Hematopoietic multipotent progenitor cell treated with erythropoietin and hydrocortisone succinate and interleukin-3 and kit ligand, for 15 days (in vitro differentiated cells): ENCODE results near the gene SUZ12.
A peak's percentile ranks its signal among the peaks of the same experiment; 100 is the strongest.
"Not testable (repeated sequence)": the region's sequence is repeated elsewhere in the genome, so short reads cannot be mapped to it uniquely, and the experiment has no call there.

ENCODE experiments used
- DNase-seq: peaks from one replicate; pipeline ENCODE4 v3.0.0-alpha.2; 2015; ENCODE audit warnings: low spot score

Gene SUZ12

DNA sequence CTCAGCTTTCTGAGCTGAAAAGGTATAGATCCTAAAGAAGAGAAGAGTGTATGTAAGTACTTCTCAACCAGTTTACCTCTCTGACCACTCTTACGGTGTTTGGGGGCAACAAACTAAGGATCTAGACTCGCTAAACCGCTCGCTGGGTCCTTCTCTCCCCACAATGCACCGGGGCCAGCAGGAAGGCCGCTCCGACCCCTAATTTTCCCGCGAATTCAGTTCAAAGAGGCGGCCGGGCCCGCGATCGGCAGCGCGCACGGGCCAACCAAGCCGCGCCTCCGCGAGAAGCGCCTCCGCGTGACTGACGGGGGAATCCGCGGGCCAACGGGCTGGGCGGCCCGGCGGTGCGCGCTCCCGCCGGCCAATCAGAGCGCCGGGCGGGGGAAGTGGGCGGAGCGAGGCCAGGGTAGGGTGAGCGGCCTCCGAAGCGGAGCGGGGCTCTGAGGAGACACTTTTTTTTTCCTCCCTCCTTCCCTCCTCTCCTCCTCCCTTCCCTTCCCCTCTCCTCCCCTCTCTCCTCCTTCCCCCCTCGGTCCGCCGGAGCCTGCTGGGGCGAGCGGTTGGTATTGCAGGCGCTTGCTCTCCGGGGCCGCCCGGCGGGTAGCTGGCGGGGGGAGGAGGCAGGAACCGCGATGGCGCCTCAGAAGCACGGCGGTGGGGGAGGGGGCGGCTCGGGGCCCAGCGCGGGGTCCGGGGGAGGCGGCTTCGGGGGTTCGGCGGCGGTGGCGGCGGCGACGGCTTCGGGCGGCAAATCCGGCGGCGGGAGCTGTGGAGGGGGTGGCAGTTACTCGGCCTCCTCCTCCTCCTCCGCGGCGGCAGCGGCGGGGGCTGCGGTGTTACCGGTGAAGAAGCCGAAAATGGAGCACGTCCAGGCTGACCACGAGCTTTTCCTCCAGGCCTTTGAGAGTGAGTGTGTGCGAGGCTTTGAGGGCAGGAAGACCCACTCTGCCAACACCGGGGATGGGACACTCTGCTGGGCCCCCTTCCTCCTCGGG, at the start of gene SUZ12:
Gene SUZ12, plus strand, starts transcription at position 393 of the 995 bp plus-strand sequence. Its CDS starts 240 bp downstream, at position 633.
- peak; percentile 84 for DNase-seq

DNA sequence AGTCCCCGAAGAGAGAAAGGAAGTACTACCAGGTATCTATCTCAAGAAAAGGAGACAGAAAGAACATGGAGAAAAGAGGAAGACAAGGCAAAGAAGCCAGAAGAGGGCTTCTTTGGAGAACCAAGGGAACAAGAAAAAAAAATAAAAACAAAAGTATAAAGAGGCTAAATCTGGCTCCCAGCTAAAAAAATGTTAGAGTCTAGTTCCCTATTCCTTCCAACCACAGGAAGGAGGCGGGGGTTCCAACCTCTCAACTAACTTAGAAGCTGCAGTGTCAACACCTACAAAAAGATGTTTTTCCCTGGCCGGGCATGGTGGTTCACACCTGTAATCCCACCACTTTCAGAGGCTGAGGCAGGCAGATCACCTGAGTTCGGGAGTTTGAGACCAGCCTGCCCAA, 48.7 kb upstream of the SUZ12 start:
- DNase-seq: no peak

- no peak for DNase-seq
These were observed 35.9 kb upstream of the SUZ12 start for GRCh38 chr17:31900877-31901276.

- no peak for DNase-seq
These were observed 34.1 kb upstream of the SUZ12 start for GRCh38 chr17:31902693-31903092.

DNA sequence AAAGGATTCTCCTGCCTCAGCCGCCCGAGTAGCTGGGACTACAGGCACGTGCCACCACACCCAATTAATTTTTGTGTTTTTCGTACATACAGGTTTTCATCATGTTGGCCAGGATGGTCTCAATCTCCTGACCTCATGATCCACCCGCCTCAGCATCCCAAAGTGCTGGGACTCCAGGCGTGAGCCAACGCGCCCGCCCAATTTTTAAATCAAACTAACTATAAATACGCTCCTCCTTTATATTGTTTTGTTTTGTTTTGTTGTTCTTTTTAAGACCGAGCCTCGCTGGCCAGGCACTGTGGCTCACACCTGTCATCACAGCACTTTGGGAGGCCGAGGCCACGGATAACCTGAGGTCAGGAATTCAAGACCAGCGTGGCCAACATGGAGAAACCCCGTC, 33.4 kb upstream of the SUZ12 start:
- no peak for DNase-seq

- DNase-seq: peak; percentile 18
These were observed 29.4 kb upstream of the SUZ12 start for GRCh38 chr17:31907342-31907962.

DNA sequence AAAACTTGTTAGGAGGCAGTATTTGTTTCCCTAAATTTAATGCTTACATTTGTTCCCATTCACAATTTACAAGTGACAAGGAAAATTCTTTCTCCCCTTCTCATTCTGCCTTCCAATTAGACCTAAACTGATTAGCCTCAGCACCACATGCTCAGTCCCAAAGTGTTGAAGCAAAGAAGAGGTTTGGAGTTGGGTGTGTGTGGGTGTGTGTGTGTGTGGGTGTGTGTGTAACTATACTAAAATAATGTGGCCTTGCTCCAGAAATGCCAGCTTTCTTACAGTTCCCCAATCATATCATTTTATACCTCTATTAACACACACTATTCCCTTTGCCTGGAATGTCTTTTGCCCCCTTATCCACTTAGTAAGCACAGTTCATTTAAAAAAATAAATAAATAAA, 28.4 kb upstream of the SUZ12 start:
- no peak for DNase-seq

DNA sequence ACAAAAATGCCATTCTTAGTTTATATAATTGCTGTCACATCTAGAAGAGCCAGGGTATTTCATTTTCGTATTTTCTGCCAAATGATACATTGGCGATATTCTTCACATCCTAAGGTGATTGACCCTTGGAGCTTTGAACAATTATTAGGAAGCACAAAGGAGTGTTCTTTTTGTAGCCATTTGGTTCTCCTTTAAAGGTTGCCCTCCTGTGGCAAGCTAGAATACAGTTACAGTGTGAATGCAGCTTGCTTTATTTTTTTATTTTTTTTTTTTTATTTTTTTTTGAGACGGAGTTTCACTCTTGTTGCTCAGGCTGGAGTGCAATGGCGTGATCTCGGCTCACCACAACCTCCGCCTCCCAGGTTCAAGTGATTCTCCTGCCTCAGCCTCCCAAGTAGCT, 24.1 kb upstream of the SUZ12 start:
- not testable (repeated sequence) for DNase-seq

- DNase-seq: no peak
These were observed 21.2 kb upstream of the SUZ12 start for GRCh38 chr17:31915456-31916100.

GRCh38 chr17:31916491-31917064, 20.2 kb upstream of the SUZ12 start:
- DNase-seq: no peak

DNA sequence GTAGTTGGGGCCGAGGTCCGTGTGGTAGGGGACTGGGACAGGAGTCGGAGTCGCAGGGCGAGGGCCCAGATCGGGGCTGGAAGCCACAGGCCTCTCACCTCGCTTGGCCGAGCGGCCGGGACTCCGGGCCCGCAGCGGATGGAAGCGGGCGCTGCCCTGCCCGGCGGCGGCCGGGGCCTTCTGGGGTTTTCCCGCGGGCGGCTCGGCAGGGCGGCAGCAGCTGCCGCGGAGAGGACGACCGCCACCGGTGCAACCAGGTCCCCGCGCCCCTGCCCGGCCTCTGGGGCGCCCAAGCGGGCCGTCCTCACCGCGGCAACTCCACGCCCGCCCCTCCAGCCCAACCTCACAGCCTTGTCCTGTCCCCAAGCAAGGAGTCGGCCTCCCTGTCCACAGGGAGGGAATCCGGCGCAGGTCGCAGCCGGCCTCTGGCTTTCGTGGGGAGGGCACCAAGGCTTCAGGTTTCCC, 19.7 kb upstream of the SUZ12 start:
- no peak for DNase-seq

DNA sequence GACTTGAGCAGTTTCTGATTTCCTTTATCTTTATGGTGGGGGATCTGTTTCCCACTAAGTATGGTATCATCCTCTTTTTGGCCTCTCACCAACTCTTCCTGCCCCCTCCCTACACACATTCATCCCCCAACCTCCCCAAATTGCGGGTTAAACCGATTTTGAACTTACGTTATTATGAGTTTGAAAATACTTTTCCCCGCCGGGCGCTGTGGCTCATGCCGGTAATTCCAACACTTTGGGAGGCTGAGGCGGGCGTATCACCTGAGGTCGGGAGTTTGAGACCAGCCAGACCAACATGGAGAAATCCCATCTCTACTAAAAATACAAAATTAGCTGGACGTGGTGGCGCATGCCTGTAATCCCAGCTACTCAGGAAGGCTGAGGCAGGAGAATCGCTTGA, 19.1 kb upstream of the SUZ12 start:
- not testable (repeated sequence) for DNase-seq

DNA sequence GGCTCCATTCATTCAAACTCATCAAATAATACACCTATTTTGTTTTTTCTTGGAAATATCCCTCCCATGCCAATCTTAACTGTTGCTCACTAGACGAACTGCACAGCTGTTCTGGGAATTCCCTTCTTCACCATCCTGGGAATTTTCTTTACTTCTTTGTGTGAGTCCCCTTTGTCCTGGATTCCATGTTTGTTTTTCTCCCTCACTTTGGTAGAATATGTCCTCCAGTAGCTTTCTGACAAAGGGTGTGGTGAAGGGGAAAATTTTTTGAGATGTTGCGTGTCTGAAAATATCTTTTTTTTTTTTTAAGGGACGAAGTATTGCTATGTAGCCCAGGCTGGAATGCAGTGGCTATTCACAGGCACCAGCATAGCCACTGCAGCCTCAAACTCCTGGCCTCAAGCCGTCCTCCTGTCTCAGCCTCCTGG, 18.1 kb upstream of the SUZ12 start:
- DNase-seq: no peak

- DNase-seq: no peak
These were observed 16.8 kb upstream of the SUZ12 start for GRCh38 chr17:31919802-31920525.

DNA sequence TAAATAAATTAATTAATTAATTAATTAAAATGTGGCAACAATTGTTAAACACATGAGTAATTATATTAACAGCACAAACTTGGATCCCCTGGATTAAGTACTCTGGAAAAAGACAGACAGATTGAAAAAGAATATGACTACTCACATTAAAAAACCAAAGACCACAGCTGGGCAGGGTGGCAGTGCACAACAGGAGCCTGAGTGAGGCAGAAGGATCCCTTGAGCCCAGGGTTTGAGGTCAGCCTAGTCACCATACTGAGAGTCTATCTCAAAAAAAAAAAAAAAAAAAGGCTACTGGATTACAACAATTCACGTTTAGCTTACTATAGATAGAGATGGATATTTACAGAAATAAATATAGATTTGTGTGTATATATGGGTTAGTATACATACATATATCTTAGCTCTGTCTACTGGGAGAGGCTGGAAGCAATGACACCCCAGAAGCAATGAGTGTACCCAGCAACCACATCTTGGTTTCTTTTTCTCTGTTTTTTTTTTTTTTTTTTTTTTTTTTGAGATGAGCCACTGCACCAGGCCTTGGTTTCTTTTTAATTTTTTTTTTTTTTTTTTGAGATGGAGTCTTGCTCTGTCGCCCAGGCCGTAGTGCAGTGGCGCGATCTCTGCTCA, 10.6 kb upstream of the SUZ12 start:
- DNase-seq: no peak

DNA sequence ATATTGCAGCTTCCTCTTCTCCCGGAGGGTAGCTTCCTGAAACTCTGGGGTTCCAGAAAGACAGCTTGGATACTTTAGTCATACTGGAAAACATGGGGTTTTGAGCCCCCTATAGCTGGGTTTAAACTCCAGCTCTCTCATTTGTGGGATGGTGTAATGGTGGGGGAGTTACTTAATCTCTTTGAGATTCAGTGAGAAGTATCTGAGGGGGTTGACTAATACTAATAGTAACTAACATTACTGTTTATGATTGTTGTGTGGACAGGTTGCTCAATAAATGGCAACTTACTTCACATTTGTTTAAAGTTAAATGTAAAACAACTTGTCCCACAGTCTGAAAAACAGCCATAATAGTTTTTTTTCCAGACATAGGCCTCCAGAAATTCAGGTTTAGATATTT, 5.1 kb upstream of the SUZ12 start:
- no peak for DNase-seq

- DNase-seq: no peak
These were observed 1.3 kb upstream of the SUZ12 start for GRCh38 chr17:31935512-31935911.

DNA sequence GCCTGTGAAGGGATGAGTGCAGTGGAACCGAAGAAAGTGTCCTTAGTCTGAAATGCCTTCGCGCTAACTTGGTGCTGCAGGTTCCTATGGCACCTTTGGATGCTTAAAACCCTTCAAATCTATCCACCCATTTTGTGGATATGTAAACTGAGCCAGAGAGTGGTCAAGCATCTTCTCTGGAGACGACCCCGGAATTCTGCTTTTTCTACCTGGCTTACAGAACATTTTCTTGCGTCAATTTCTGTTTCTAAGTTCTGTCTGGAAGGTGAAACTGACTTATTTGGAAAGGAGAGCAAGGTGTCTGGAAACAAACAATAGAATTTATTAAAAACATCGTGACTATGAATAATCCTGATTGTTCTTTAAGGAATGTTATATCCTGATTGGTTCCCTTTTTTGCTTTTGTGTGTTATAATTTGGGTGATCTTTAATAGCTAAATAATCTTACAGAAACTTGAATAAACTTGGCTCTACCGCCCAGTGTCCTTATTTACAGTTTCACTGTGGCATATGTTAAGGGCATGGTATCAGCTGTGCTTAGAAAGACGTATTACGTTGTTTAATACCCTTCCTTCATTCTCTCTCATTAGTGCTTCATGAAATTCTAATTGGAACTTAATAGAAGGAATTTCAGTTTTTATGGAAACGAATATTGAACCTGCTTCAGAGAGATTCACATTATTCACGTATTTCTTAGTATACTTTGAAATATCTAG, 1.3 kb downstream of the SUZ12 start:
- DNase-seq: peak; percentile 21

GRCh38 chr17:31941916-31942315, 5.1 kb downstream of the SUZ12 start:
- not testable (repeated sequence) for DNase-seq

- not testable (repeated sequence) for DNase-seq
These were observed 5.6 kb downstream of the SUZ12 start for GRCh38 chr17:31942396-31942795.
